Left ventricle myocardium inferior (tissue), 1 donor: ENCODE results near the gene BLACAT1. TPM values are rescaled to one million over a fixed set of nuclear protein-coding genes. Genes with fewer than 3 reads are reported as not detected.

Experiments used
- DNase-seq: peaks from one replicate; pipeline ENCODE4 v3.0.0-alpha.2; 2020
- H3K27ac ChIP-seq: fragments of 200-600 bp; replicated peaks from 2 replicates; pipeline ENCODE4 v1.8.0; 2021
- H3K27me3 ChIP-seq: fragments of 200-600 bp; 2 replicates; pipeline ENCODE4 v1.8.0; 2021; ENCODE audit warnings: low read depth
- H3K36me3 ChIP-seq: fragments of 200-600 bp; 2 replicates; pipeline ENCODE4 v1.8.0; 2021
- H3K4me1 ChIP-seq: fragments of 200-600 bp; 2 replicates; pipeline ENCODE4 v1.8.0; 2021
- H3K4me3 ChIP-seq: fragments of 200-600 bp; 2 replicates; pipeline ENCODE4 v1.8.0; 2021; ENCODE audit warnings: mild to moderate bottlenecking, moderate library complexity
- H3K9me3 ChIP-seq: fragments of 200-600 bp; replicated peaks from 2 replicates; pipeline ENCODE4 v1.8.0; 2021
- CTCF ChIP-seq: fragments of 200-600 bp; IDR thresholded peaks from 2 replicates; pipeline ENCODE4 v1.8.0; 2021; ENCODE audit warnings: antibody characterized with exemption, mild to moderate bottlenecking, borderline replicate concordance
- intact Hi-C: fragments of 100-400 bp; cut with micrococcal nuclease; formaldehyde crosslinking; loops from one replicate; pipeline ENCODE4 v1.11.0; 2022
- total RNA-seq: library from RNA; stranded (reverse); fragmentation: NEBNext Ultra II Directional; extraction: Animal tissue kit (Norgen Biotek cat#: 25700); gene quantifications from one replicate; pipeline ENCODE4 v1.2.1, GENCODE V29; 2021
- donor health status: DM: no; HTN: yes; CAD: no; lungs with severe emphysema.

BLACAT1 gene
- total RNA-seq, 1 donor from 2014 or later, result not detected

- Histone ChIP-seq H3K36me3 (no peaks in the 10 kb centered on the region), H3K27me3 (peaks cover 99% of the 10 kb centered on the region), H3K27ac (no peak overlapping the region), H3K4me3 (peak overlapping the region; percentile 40), H3K4me1 (peaks cover 27% of the 10 kb centered on the region), H3K9me3 (no peaks in the 10 kb centered on the region)
- DNase-seq, result no peak
- intact Hi-C loops, result no loop called here
- no peak for TF ChIP-seq CTCF
These were observed 1.3 kb upstream of the BLACAT1 start for GRCh38 chr1:205456868-205457745.

- Histone ChIP-seq H3K4me1 (peaks cover 27% of the 10 kb centered on the region), H3K27ac (no peak overlapping the region), H3K9me3 (no peaks in the 10 kb centered on the region), H3K27me3 (peaks cover 99% of the 10 kb centered on the region), H3K4me3 (peak overlapping the region; percentile 40), H3K36me3 (no peaks in the 10 kb centered on the region)
- DNase-seq, result no peak
- TF ChIP-seq CTCF, result no peak
- intact Hi-C loops, result no loop called here
These were observed 580 bp upstream of the BLACAT1 start for GRCh38 chr1:205456383-205456867.

- DNase-seq, result no peak
- TF ChIP-seq CTCF, result peak; percentile 7
- Histone ChIP-seq H3K36me3 (no peaks in the 10 kb centered on the region), H3K9me3 (no peaks in the 10 kb centered on the region), H3K27me3 (peaks cover 100% of the 10 kb centered on the region), H3K27ac (no peak overlapping the region), H3K4me1 (peaks cover 28% of the 10 kb centered on the region), H3K4me3 (no peak overlapping the region)
- intact Hi-C loops, result no loop called here
These were observed 926 bp downstream of the BLACAT1 start for GRCh38 chr1:205454903-205455335.

- peaks cover 31% of the 10 kb centered on the region for H3K4me1 ChIP-seq
- intact Hi-C loops, result no loop called here
- no peak overlapping the region for H3K4me3 ChIP-seq
- no peak overlapping the region for H3K27ac ChIP-seq
- DNase-seq, result no peak
- no peaks in the 10 kb centered on the region for H3K36me3 ChIP-seq
- TF ChIP-seq CTCF, result no peak
- H3K27me3 ChIP-seq, result peaks cover 100% of the 10 kb centered on the region
- no peaks in the 10 kb centered on the region for H3K9me3 ChIP-seq
These were observed 2.4 kb downstream of the BLACAT1 start for GRCh38 chr1:205453466-205453865.

- H3K27me3 ChIP-seq, result peaks cover 94% of the 10 kb centered on the region
- no peak for TF ChIP-seq CTCF
These were observed 2.9 kb downstream of the BLACAT1 start for GRCh38 chr1:205452933-205453332.

More at GRCh38 chr1:205452933-205453332, 2.9 kb downstream of the BLACAT1 start:
- intact Hi-C loops, result no loop called here
- Histone ChIP-seq H3K4me3 (no peak overlapping the region), H3K4me1 (peaks cover 35% of the 10 kb centered on the region), H3K36me3 (no peaks in the 10 kb centered on the region), H3K9me3 (no peaks in the 10 kb centered on the region), H3K27ac (no peak overlapping the region)
- no peak for DNase-seq
